Measurements from ENCODE around the gene PLOD2.
"Not testable (repeated sequence)": the region's sequence is repeated elsewhere in the genome, so short reads cannot be mapped to it uniquely, and the experiment has no call there.

The PLOD2 gene

GRCh38 chr3:146125951-146126350 is 35.0 kb downstream of the PLOD2 start:
- peaks cover 0 to 70% (median 6%) of the 10 kb centered on the region in 4 donors for H3K4me1 ChIP-seq
- peaks cover 0 to 3% (median 0%) of the 10 kb centered on the region in 3 donors for H3K36me3 ChIP-seq
- H3K4me3 ChIP-seq: no peak overlapping the region
- DNase-seq: no peak
- intact Hi-C loops (cut with DNase I; ENCODE audit: low total_unique reads): no loop called here
- H3K27me3 ChIP-seq: no peaks in the 10 kb centered on the region
- peak overlapping the region; percentile 33 to 81 for H3K27ac ChIP-seq
- no peaks in the 10 kb centered on the region for H3K9me3 ChIP-seq
- TF ChIP-seq CTCF (IDR thresholded peaks at IDR 0.05): no peak

DNA sequence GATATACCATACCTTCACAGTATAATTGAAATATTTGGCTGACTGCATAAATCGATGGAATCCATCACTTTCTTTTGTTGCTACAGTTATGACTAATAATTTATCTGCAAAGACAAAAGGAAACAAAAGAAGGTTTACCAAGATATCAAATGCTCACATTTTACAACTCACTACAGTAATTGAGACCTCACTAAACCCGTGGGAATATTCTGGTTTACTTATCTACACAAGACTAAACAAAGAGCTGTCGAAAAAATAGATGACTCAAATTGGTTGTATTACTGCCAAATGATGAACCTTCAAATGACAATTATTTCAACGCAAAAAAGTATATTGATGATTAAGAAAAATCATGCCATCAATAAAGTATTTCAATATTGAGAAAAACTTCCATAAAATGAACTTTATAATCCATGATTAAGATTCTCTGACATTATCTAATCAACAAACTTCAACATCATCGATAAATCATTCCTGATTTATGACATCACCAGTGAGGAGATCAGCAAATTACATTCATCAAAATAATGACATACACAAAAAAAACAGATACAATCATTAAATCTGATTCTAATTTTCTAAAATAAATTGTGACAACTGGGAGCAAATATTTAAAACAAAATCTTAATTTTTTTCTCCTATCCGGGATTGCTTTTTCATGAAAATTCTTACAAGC is 36.7 kb downstream of the PLOD2 start:
- no peak for TF ChIP-seq CTCF (IDR thresholded peaks at IDR 0.05)
- no peaks in the 10 kb centered on the region for H3K9me3 ChIP-seq
- intact Hi-C loops (cut with DNase I; ENCODE audit: low total_unique reads): no loop called here
- H3K27me3 ChIP-seq: no peaks in the 10 kb centered on the region
- peaks cover under 1 to 8% (median 4%) of the 10 kb centered on the region in 3 donors for H3K36me3 ChIP-seq
- DNase-seq: no peak
- H3K27ac ChIP-seq: peak overlapping the region; percentile 73 to 81
- peaks cover 0 to 61% (median 6%) of the 10 kb centered on the region in 4 donors for H3K4me1 ChIP-seq
- H3K4me3 ChIP-seq: no peak overlapping the region

GRCh38 chr3:146117406-146118285 is 43.3 kb downstream of the PLOD2 start:
- Histone ChIP-seq H3K36me3 (peaks cover 8 to 42% (median 12%) of the 10 kb centered on the region in 3 donors), H3K27me3 (no peaks in the 10 kb centered on the region), H3K9me3 (peaks cover 0 to 12% (median 0%) of the 10 kb centered on the region in 3 donors), H3K4me3 (no peak overlapping the region), H3K4me1 (peaks cover 0 to 7% (median 3%) of the 10 kb centered on the region in 4 donors), H3K27ac (no peak overlapping the region)
- no peak for TF ChIP-seq CTCF (IDR thresholded peaks at IDR 0.05)
- DNase-seq: no peak
- intact Hi-C loops (cut with DNase I; ENCODE audit: low total_unique reads): no loop called here

DNA sequence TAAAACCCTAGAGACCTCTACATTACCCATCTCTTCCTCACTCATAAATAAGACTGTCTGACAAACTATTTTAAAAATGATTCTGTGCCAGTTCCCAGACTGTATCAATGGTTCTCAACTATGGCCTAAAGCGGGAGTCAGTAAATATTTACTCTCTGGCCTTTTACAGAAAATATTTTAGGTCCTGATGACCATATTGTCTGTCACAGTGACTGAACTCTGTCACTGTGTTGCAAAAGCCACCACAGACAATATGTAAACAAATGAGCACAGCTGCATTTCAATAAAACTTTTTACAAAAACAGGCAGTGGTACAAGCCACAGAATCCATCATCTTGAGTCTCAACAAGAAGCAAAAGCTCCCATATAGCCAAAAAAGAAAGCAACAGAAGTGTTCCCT is 45.4 kb downstream of the PLOD2 start:
- intact Hi-C loops (cut with DNase I; ENCODE audit: low total_unique reads): no loop called here

DNA sequence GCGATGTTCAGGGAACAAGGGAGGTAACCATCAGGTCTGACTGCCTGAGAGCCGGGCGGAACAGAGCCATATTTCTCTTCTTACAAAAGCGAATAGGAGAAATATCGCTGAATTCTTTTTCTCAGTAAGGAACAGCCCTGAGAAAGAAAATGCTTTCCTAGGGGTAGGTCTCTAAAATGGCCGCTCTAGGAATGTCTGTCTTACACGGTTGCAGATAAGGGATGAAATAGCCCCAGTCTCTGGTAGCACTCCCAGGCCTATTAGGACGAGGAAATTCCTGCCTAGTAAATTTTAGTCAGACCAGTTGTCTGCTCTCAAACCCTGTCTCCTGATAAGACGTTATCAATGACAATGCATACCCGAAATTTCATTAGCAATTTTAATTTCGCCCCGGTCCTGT is 47.2 kb downstream of the PLOD2 start:
- DNase-seq; H3K27me3 ChIP-seq; intact Hi-C loops (cut with DNase I; ENCODE audit: low total_unique reads); H3K4me3 ChIP-seq; H3K27ac ChIP-seq; H3K4me1 ChIP-seq: not testable (repeated sequence)
- Histone ChIP-seq H3K36me3 (peaks cover 3 to 38% (median 4%) of the 10 kb centered on the region in 3 donors), H3K9me3 (peaks cover 0 to 12% (median 0%) of the 10 kb centered on the region in 3 donors)

More for the DNA sequence above, 45.4 kb downstream of the PLOD2 start:
- Histone ChIP-seq H3K36me3 (peaks cover 6 to 42% (median 8%) of the 10 kb centered on the region in 3 donors), H3K4me3 (no peak overlapping the region), H3K9me3 (peaks cover 0 to 12% (median 0%) of the 10 kb centered on the region in 3 donors), H3K4me1 (no peaks in the 10 kb centered on the region), H3K27me3 (no peaks in the 10 kb centered on the region), H3K27ac (peak overlapping the region in 1 of 2 donors; percentile 6)
- no peak for DNase-seq
- TF ChIP-seq CTCF (IDR thresholded peaks at IDR 0.05): no peak

- TF ChIP-seq CTCF (IDR thresholded peaks at IDR 0.05): no peak
- intact Hi-C loops (cut with DNase I; ENCODE audit: low total_unique reads): no loop called here
These were observed 49.6 kb downstream of the PLOD2 start for GRCh38 chr3:146111337-146111736.

More at GRCh38 chr3:146111337-146111736, 49.6 kb downstream of the PLOD2 start:
- H3K27ac ChIP-seq: no peak overlapping the region
- peaks cover 0 to 28% (median 4%) of the 10 kb centered on the region in 3 donors for H3K36me3 ChIP-seq
- H3K27me3 ChIP-seq: no peaks in the 10 kb centered on the region
- peaks cover 0 to 9% (median 0%) of the 10 kb centered on the region in 4 donors for H3K4me1 ChIP-seq
- DNase-seq: no peak
- H3K9me3 ChIP-seq: peaks cover 0 to 12% (median 0%) of the 10 kb centered on the region in 3 donors
- H3K4me3 ChIP-seq: no peak overlapping the region
